ENCODE measurements around the gene MRAS.

MRAS gene

GRCh38 chr3:138340511-138340910 lies 7.9 kb upstream of the MRAS start:
- no peak for DNase-seq (ENCODE audit: low read depth)

- no peak for DNase-seq (ENCODE audit: low read depth)
Observed at GRCh38 chr3:138344754-138345153, 3.6 kb upstream of the MRAS start.

GRCh38 chr3:138348754-138349739 lies 668 bp downstream of the MRAS start:
- DNase-seq (ENCODE audit: low read depth) = no peak

- DNase-seq (ENCODE audit: low read depth) = no peak
Observed at GRCh38 chr3:138349926-138350665, 1.7 kb downstream of the MRAS start.

- DNase-seq (ENCODE audit: low read depth) = no peak
Observed at GRCh38 chr3:138351151-138351550, 2.8 kb downstream of the MRAS start.

- no peak for DNase-seq (ENCODE audit: low read depth)
Observed at GRCh38 chr3:138351916-138352550, 3.7 kb downstream of the MRAS start.

GRCh38 chr3:138354376-138354775 lies 6.0 kb downstream of the MRAS start:
- no peak for DNase-seq (ENCODE audit: low read depth)

GRCh38 chr3:138355071-138355470 lies 6.7 kb downstream of the MRAS start:
- DNase-seq (ENCODE audit: low read depth) = no peak

GRCh38 chr3:138356730-138357405 lies 8.5 kb downstream of the MRAS start:
- no peak for DNase-seq (ENCODE audit: low read depth)

GRCh38 chr3:138359148-138359918 lies 11.0 kb downstream of the MRAS start:
- DNase-seq (ENCODE audit: low read depth) = no peak

- DNase-seq (ENCODE audit: low read depth) = no peak
Observed at GRCh38 chr3:138359919-138360868, 11.8 kb downstream of the MRAS start.

- DNase-seq (ENCODE audit: low read depth) = no peak
Observed at GRCh38 chr3:138360869-138361525, 12.6 kb downstream of the MRAS start.

- DNase-seq (ENCODE audit: low read depth) = no peak
Observed at GRCh38 chr3:138361561-138361971, 13.2 kb downstream of the MRAS start.

- DNase-seq (ENCODE audit: low read depth) = no peak
Observed at GRCh38 chr3:138362538-138362937, 14.2 kb downstream of the MRAS start.

GRCh38 chr3:138363322-138363721 lies 14.9 kb downstream of the MRAS start:
- DNase-seq (ENCODE audit: low read depth) = no peak

- no peak for DNase-seq (ENCODE audit: low read depth)
Observed at GRCh38 chr3:138364356-138365252, 16.2 kb downstream of the MRAS start.

GRCh38 chr3:138365253-138365555 lies 16.8 kb downstream of the MRAS start:
- no peak for DNase-seq (ENCODE audit: low read depth)

- no peak for DNase-seq (ENCODE audit: low read depth)
Observed at GRCh38 chr3:138366006-138366759, 17.8 kb downstream of the MRAS start.
